Measurements from ENCODE around the gene BICDL2. TPM values are rescaled to one million over a fixed set of nuclear protein-coding genes. Genes with fewer than 3 reads are reported as not detected.

Gene BICDL2
- polyA plus RNA-seq, 1 donor from 2014 or later = 0.37 TPM

GRCh38 chr16:3014971-3015370, 21.8 kb downstream of the BICDL2 start:
- Histone ChIP-seq H3K27me3 (ENCODE audit: insufficient read depth, low read depth, low read length) (peaks cover 44% of the 10 kb centered on the region), H3K4me3 (ENCODE audit: low read length) (no peak overlapping the region), H3K9me3 (ENCODE audit: low read length) (no peaks in the 10 kb centered on the region), H3K9ac (ENCODE audit: low read length) (no peak overlapping the region), H3K9me2 (ENCODE audit: insufficient read depth, low read length) (no peaks in the 10 kb centered on the region), H3F3A (ENCODE audit: insufficient read depth, low read length, poor library complexity, severe bottlenecking) (no peaks in the 10 kb centered on the region), H4K20me1 (ENCODE audit: insufficient read depth) (no peaks in the 10 kb centered on the region), H3K4me2 (ENCODE audit: low read length) (no peak overlapping the region), H3K36me3 (ENCODE audit: insufficient read depth, low read length) (no peaks in the 10 kb centered on the region), H3K79me2 (replicated peaks; ENCODE audit: insufficient read depth, low read length) (no peaks in the 10 kb centered on the region), H2AFZ (ENCODE audit: low read depth, low read length) (no peak overlapping the region), H3K27ac (ENCODE audit: low read length) (no peak overlapping the region)
- TF ChIP-seq POLR2AphosphoS5 (IDR thresholded peaks at IDR 0.05) (no peak), TAF1 (IDR thresholded peaks at IDR 0.05; ENCODE audit: low read depth) (no peak), MXI1 (conservative IDR thresholded peaks at IDR 0.05; ENCODE audit: poor library complexity, severe bottlenecking) (no peak), SMC3 (conservative IDR thresholded peaks at IDR 0.05; ENCODE audit: poor library complexity) (no peak), EZH2 (IDR thresholded peaks at IDR 0.05; ENCODE audit: borderline replicate concordance, insufficient read depth, low read length, poor library complexity, severe bottlenecking) (no peak), EP300 (conservative IDR thresholded peaks at IDR 0.05; ENCODE audit: poor library complexity, severe bottlenecking) (no peak), RAD21 (conservative IDR thresholded peaks at IDR 0.05) (no peak)
- TF ChIP-seq, protein P1, sequence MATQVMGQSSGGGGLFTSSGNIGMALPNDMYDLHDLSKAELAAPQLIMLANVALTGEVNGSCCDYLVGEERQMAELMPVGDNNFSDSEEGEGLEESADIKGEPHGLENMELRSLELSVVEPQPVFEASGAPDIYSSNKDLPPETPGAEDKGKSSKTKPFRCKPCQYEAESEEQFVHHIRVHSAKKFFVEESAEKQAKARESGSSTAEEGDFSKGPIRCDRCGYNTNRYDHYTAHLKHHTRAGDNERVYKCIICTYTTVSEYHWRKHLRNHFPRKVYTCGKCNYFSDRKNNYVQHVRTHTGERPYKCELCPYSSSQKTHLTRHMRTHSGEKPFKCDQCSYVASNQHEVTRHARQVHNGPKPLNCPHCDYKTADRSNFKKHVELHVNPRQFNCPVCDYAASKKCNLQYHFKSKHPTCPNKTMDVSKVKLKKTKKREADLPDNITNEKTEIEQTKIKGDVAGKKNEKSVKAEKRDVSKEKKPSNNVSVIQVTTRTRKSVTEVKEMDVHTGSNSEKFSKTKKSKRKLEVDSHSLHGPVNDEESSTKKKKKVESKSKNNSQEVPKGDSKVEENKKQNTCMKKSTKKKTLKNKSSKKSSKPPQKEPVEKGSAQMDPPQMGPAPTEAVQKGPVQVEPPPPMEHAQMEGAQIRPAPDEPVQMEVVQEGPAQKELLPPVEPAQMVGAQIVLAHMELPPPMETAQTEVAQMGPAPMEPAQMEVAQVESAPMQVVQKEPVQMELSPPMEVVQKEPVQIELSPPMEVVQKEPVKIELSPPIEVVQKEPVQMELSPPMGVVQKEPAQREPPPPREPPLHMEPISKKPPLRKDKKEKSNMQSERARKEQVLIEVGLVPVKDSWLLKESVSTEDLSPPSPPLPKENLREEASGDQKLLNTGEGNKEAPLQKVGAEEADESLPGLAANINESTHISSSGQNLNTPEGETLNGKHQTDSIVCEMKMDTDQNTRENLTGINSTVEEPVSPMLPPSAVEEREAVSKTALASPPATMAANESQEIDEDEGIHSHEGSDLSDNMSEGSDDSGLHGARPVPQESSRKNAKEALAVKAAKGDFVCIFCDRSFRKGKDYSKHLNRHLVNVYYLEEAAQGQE (IDR thresholded peaks at IDR 0.05; ENCODE audit: borderline replicate concordance) = no peak
- TF ChIP-seq, protein P2, sequence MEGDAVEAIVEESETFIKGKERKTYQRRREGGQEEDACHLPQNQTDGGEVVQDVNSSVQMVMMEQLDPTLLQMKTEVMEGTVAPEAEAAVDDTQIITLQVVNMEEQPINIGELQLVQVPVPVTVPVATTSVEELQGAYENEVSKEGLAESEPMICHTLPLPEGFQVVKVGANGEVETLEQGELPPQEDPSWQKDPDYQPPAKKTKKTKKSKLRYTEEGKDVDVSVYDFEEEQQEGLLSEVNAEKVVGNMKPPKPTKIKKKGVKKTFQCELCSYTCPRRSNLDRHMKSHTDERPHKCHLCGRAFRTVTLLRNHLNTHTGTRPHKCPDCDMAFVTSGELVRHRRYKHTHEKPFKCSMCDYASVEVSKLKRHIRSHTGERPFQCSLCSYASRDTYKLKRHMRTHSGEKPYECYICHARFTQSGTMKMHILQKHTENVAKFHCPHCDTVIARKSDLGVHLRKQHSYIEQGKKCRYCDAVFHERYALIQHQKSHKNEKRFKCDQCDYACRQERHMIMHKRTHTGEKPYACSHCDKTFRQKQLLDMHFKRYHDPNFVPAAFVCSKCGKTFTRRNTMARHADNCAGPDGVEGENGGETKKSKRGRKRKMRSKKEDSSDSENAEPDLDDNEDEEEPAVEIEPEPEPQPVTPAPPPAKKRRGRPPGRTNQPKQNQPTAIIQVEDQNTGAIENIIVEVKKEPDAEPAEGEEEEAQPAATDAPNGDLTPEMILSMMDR (IDR thresholded peaks at IDR 0.05; ENCODE audit: poor library complexity, severe bottlenecking) = no peak

DNA sequence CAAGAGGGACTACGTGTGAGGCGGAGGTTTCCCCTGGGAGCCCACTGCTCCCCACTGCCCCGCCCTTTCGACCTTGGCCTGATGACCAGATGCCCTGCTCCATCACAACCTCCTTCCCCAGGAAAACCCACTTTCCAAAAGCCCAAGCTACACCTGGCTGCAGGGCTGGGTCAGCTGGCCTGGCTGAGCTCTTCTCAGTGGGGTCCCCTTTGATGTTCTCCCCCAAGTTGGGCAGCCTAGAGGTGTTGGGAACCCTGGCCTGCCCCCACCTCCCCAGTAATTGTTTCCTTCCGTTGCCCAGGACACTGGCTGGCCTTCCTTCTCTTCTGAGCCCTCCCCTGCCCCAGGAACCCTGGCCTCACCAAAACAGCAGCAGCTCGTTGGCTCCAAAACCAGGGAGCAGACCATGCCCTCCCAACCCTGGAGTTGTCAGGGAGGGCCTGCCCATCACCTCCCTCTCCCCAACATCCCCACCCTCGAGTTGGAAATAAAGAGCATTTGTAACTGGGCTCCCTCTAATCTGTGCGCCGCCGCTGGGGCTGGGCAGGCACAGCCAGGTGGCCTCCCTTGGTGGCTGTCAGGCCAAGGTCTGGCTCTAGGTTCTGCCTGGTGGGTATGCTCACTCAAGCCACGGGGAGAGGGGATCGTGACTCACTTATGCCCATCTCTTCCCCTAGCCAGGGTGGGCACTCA, 22.6 kb downstream of the BICDL2 start:
- Histone ChIP-seq H3K27ac (ENCODE audit: low read length) (no peak overlapping the region), H4K20me1 (ENCODE audit: insufficient read depth) (no peaks in the 10 kb centered on the region), H3K9ac (ENCODE audit: low read length) (no peak overlapping the region), H2AFZ (ENCODE audit: low read depth, low read length) (no peak overlapping the region), H3F3A (ENCODE audit: insufficient read depth, low read length, poor library complexity, severe bottlenecking) (no peaks in the 10 kb centered on the region), H3K27me3 (ENCODE audit: insufficient read depth, low read depth, low read length) (peaks cover 48% of the 10 kb centered on the region), H3K36me3 (ENCODE audit: insufficient read depth, low read length) (no peaks in the 10 kb centered on the region), H3K79me2 (replicated peaks; ENCODE audit: insufficient read depth, low read length) (no peaks in the 10 kb centered on the region), H3K4me2 (ENCODE audit: low read length) (no peak overlapping the region), H3K4me3 (ENCODE audit: low read length) (no peak overlapping the region), H3K9me3 (ENCODE audit: low read length) (no peaks in the 10 kb centered on the region), H3K9me2 (ENCODE audit: insufficient read depth, low read length) (no peaks in the 10 kb centered on the region)
- TF ChIP-seq POLR2AphosphoS5 (IDR thresholded peaks at IDR 0.05) = no peak
- no peak for TF ChIP-seq EP300 (conservative IDR thresholded peaks at IDR 0.05; ENCODE audit: poor library complexity, severe bottlenecking)
- TF ChIP-seq, protein P2 (IDR thresholded peaks at IDR 0.05; ENCODE audit: poor library complexity, severe bottlenecking) = no peak
- TF ChIP-seq, protein P1 (IDR thresholded peaks at IDR 0.05; ENCODE audit: borderline replicate concordance) = no peak
- no peak for TF ChIP-seq RAD21 (conservative IDR thresholded peaks at IDR 0.05)
- no peak for TF ChIP-seq EZH2 (IDR thresholded peaks at IDR 0.05; ENCODE audit: borderline replicate concordance, insufficient read depth, low read length, poor library complexity, severe bottlenecking)
- TF ChIP-seq TAF1 (IDR thresholded peaks at IDR 0.05; ENCODE audit: low read depth) = no peak
- no peak for TF ChIP-seq MXI1 (conservative IDR thresholded peaks at IDR 0.05; ENCODE audit: poor library complexity, severe bottlenecking)
- TF ChIP-seq SMC3 (conservative IDR thresholded peaks at IDR 0.05; ENCODE audit: poor library complexity) = no peak
